Measurements from ENCODE around the gene SERPINI2.

SERPINI2 gene, protein sequence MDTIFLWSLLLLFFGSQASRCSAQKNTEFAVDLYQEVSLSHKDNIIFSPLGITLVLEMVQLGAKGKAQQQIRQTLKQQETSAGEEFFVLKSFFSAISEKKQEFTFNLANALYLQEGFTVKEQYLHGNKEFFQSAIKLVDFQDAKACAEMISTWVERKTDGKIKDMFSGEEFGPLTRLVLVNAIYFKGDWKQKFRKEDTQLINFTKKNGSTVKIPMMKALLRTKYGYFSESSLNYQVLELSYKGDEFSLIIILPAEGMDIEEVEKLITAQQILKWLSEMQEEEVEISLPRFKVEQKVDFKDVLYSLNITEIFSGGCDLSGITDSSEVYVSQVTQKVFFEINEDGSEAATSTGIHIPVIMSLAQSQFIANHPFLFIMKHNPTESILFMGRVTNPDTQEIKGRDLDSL

DNA sequence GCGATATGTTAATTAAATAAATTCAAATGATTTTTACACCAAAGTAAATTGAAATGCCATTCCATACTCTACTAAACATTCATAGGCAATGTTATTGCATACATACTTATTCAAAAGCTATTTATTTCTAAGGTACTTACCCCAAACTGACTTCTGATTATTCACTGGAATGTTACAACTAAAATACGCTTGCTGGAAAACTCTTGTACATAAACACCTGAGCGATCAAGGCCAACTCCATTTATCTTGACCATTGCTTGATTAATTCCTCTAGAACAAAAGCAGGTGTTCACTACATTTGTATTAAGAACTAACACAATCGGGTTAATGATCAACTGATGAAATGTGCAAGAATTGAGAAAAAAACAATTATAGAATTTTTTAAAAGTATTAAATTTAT, at the start of gene SERPINI2:
Gene SERPINI2, minus strand, starts transcription at position 180 of the 400 bp plus-strand sequence. CDS start 2,208 bp downstream, outside the sequence.
- DNase-seq (ENCODE audit: low spot score), result no peak

DNA sequence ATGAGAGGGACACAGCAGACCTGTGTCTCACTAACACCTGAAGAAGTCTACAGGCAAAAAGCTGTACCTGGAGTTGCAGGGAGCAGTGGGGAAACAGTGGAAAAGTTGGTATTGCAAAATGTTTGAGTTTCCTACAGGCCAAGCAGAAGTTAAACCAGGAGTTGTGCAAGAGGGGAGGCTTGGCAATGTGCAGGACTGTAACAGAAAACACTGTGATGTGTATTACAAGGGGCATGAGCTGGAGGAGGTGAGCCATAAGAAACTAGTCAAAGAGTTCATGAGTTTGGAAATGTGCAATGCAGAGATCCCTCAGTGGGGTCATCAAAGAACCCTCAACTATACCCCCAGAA, 47.1 kb upstream of the SERPINI2 start:
- no peak for DNase-seq (ENCODE audit: low spot score)

DNA sequence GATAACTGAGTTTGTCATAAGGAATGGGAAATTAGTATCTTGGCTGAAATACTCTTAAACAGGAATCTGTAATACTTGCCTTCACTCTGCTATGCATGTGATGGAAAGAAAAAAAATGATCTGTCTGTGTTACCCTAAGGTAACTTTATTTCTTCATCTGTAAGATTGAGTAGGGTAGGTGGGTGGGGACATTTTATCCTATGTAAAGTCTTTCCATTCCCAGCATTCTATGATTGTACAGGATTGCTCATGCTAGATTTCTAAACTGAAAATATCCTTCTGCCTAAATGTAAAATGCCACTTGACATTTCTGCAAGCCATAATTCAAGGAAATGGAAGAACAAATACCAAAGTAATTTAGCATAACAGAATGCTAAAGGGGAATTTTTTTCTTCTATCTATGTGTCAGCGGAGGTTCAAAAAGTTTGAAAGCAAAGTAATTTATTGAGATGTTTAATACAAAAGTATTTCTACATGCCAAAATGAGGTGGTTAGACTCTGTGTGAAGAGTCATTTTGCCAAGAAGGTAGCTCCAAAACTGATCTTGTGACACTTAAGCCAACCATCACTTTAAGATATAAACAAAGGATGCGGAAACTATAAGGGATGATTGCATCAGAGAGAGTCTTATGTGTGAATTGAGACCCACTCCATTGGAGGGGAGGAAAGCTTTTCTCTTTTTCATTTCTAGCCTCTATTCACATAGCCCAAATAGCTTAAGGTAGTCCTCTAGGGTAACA, 46.6 kb upstream of the SERPINI2 start:
- DNase-seq (ENCODE audit: low spot score), result no peak

DNA sequence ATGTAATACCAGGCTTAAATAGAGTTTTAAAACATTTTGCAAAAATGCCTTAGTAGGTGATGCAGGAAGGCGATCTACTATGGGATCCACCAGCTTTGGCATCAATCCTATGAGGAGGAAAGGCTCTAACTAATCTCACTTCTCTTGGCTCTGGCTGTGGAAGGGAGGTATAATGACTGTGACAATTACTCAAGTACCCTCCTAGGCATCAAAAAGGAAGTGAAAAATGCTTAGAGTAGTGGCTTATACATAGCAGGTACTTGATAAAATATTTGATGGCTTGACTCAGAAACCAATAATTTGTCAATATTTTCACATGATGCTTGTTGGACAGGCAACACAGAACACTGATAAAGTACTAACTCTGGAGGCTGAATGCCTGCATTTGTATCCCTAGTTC, 34.1 kb upstream of the SERPINI2 start:
- no peak for DNase-seq (ENCODE audit: low spot score)

DNA sequence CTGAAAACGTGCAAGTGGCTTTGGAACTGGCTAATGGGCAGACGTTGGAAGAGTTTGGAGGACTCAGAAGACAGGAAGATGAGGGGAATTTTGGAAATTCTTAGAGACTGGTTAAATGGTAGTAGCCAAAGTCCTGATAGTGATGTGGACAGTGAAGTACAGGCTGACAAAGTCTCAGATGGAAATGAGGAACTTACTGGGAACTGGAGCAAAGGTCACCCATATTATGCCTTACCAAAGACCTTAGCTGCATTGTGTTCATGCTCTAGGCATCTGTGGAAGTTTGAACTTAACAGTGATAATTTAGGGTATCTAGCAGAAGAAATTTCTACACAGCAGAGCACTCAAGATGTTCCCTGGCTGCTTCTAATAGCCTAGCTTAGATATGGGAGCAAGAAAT, 28.6 kb upstream of the SERPINI2 start:
- DNase-seq (ENCODE audit: low spot score), result no peak

DNA sequence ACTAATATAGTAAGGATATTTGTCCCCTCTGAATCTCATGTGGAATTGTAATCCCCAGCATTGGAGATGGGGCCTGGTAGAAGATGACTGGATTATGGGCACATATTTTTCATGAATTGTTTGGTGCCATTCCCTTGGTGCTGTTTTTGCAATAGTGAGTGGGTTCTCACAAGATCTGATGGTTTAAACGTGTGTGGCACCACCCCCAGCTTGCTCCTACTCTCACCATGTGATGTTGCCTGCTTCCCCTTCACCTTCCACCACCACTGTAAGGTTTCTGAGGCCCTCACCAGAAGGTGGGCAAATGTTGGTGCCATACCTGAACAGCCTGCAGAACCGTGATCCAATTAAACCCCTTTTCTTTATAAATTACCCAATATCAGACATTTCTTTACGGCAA, 28.1 kb upstream of the SERPINI2 start:
- no peak for DNase-seq (ENCODE audit: low spot score)

DNA sequence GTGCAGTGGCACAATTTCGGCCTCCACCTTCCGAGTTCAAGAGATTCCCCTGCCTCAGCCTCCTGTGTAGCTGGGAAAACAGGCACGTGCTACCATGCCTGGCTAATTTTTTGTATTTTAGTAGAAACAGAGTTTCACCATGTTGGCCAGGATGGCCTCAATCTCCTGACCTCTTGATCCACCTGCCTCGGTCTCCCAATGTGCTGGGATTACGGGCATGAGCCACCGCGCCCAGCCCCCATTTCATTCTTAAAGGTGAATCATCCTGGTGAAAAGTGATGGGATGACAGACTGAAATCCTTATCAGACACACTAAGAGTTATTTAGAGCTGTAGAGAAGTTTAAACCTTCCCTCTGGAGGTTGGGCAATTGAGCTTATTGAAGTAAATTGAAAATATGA, 24.1 kb upstream of the SERPINI2 start:
- DNase-seq (ENCODE audit: low spot score), result no peak

DNA sequence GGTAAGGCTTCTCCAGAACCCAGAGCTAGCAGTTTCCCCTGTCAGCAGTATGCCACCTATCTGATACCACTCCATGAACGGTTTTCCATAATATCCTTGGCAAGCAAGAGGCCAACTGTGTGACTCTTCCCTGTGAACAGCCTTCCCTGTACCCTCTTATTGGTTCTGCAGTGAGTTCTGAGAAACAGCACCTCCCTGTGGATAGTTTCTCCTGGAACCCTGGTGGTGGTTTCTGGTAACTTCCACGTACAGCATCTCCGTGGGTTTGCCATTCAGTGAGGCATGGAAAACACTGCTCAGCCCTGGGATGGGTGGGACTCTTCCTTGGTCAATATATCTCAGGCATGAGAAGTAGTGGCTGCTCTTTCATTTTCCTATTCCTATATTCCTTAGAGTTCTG, 19.4 kb upstream of the SERPINI2 start:
- DNase-seq (ENCODE audit: low spot score), result no peak

DNA sequence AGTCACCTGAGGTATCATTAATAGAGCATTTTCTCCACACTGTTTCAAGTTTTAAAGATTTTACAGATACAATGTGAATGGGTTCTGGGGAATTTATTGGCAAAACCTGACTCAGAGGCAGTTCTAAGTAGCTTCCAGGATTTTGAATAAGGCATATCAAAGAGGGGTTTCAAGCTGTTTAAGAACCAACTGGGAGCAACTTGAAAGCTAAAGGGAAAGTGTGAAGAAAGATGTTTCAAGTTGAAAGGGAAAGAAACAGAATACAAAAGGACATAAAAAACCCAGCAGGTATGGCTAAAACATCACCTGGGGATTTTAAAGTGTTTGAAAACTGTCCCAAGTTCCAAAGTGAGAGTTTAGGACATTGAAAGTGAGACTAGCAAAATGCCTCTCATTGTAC, 17.8 kb upstream of the SERPINI2 start:
- DNase-seq (ENCODE audit: low spot score), result no peak

DNA sequence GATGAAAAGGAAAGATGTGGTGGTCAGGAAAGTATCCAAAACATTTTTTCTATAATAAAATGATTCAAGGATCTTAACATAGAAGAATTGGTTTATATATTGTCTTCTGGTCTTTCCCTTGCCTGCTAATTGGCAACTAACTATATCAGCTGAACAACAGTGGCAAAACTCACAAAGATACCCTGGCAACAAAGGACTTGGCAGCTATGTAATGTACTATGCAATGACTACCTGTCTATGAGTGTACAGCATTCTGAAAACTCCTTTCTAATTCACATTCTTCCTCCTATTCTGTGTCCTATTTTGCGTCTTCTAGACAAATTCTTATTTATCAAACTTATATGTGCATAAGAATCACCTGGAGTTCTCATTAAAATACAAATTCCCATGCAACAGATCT, 15.7 kb upstream of the SERPINI2 start:
- DNase-seq (ENCODE audit: low spot score), result no peak

DNA sequence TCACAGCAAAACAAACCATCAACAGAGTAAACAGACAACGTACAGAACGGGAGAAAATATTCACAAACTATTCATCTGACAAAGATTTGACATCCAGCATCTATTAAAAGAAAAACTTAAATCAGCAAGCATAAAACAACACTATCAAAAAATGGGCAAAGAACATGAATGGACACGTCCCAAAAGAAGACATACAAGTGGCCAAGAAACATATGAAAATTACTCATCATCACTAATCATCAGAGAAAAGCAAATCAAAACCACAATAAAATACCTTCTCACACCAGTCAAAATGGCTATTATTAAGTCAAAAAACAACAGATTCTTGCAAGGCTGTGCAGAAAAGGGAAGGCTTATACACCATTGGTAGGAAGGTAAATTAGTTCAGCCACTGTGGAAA, 13.7 kb upstream of the SERPINI2 start:
- no peak for DNase-seq (ENCODE audit: low spot score)

DNA sequence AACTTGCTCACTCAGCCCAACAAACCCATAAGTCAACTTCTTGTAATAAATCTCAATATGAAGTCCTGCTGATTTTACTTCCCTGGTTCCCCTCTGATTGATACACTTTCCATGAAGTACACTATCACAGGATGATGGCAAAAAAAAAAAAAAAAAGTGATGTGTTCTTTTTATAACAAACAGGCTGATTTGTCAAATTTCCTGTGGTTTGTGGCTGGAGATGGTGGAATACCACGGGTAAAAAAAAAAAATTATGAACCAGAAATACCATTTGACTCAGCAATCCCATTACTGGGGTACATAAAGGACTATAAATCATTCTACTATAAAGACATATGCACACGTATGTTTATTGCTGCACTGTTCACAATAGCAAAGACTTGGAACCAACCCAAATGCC, 10.7 kb upstream of the SERPINI2 start:
- no peak for DNase-seq (ENCODE audit: low spot score)

DNA sequence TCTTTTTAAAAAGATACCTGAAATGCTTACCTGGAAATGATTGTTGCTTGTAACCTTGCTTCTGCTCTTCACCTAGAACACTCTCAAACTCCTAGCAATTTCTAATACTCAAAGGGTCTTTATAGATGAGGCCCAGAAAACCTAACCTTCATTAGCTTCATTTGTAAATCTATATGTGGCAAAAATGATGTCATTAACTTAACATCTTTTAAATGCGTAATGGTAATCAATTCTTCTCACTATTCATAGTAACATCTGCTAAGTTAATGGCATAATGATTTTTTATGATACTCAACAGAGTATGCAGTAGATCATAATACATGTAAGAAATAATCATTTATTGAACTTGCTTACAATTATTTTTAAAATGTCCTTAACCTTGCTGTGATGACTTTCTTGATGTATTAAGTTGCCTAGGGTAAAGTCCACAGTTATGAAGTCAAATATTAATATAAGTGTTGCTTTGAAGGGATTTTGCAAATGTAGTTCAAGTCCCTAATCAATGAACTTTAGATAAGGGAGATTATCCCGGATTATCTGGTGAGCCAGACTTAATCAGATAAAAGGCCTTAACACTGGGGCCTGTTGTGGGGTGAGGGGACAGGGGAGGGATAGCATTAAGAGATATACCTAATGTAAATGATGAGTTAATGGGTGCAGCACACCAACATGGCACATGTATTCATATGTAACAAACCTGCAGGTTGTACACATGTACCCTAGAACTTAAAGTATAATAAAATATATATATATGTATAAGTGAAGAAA, 10.1 kb upstream of the SERPINI2 start:
- DNase-seq (ENCODE audit: low spot score), result no peak

DNA sequence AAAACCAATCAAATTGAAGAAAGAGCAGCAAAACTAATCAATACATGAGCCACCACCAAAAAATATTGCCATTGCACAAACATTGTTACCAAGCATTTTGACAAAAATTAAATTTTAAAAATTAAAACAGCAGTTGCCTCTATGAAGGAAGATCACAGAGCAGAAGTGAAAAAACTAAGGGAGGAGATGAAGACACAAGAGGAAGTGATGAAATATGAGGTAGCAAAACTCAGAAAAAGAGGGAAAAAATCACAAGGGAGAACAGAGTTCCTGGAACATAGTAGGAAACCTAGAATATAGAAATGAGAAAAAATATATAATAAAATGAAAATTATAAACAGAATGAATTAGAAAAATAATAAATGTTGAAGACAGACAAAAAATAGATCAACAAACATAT, 7.3 kb upstream of the SERPINI2 start:
- DNase-seq (ENCODE audit: low spot score), result no peak

DNA sequence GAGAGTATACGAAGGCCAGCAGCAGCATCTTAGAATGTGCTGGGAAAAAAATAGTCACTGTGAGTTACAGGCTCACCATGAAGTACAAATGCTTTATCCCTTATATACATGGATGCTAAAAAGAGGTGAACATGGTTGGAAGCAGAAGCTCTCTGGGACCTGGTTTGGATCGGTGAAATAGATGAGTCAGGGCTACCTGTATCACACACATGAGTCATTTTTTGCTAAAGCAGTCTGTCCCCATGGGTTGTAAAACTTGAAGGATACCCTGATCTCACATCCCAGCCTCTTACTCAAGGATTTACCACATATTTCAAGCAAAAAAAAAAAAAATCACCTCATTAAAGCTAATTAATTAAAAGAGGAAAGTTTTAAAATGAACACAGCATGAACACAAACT, 6.9 kb upstream of the SERPINI2 start:
- no peak for DNase-seq (ENCODE audit: low spot score)

DNA sequence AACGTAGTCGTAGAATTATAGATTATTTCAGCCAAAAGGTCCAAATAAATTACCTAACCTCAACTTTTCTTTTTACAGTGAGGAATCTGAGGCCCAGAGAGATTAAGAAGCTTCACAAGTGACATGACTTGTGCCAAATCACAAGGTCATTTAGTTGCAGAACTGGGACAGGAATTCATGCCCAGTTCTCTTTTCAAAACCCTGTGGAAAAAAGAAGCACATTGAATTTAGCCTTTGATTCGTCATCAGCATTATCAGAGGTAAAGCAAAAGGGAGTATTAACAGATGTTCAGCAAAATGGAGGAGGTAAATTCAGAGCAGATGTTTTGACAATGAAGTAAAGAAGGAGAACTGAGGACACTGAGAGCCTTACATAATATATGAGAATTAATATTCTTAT, 4.5 kb downstream of the SERPINI2 start:
- DNase-seq (ENCODE audit: low spot score), result no peak

DNA sequence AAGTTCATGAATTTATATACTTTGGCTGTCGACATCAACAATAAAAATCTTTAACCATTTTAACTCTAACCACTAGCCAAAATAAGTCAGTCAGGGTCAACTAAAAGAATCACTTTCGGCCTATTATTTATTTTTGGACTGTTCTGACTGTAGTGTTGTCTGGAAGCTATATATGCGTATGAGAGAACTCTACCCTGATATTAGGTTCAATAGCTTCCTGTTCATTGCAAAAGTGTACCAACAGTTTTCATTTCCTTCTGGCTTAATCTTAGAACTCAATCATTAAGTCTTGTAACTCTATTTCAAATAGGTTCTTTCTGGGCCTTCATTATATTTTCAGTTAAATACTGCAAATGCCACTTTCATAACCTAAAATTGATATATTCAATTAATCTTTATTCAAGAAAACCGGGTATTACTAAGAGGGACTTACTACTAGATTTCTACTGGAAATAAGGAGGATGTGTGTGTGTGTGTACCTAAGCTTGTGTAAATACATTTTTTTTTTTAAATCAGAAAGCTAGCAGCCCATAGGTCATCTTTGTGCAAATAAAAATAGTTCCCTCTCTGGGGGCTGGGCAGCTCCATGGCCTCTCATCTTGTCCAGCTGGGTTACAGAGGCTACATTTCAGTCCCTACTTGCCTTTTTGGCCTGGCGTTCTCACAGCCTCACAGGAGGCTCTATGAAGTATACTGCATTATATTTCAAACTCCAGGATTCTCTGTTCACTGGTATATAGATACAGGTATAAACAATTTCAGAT, 5.8 kb downstream of the SERPINI2 start:
- no peak for DNase-seq (ENCODE audit: low spot score)

DNA sequence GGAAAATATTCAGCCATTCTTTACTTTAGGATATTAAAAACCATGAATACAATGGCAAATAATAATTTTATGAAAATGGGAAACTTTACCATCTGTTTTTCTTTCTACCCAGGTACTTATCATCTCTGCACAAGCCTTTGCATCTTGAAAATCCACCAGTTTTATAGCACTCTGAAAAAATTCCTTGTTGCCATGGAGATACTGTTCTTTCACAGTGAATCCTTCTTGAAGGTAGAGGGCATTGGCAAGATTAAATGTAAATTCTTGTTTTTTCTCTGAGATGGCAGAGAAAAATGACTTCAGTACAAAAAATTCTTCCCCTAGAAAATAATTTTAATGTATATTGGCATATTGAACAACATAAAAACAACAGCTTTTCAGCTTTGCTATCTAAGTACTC, 6.9 kb downstream of the SERPINI2 start:
- DNase-seq (ENCODE audit: low spot score), result no peak

DNA sequence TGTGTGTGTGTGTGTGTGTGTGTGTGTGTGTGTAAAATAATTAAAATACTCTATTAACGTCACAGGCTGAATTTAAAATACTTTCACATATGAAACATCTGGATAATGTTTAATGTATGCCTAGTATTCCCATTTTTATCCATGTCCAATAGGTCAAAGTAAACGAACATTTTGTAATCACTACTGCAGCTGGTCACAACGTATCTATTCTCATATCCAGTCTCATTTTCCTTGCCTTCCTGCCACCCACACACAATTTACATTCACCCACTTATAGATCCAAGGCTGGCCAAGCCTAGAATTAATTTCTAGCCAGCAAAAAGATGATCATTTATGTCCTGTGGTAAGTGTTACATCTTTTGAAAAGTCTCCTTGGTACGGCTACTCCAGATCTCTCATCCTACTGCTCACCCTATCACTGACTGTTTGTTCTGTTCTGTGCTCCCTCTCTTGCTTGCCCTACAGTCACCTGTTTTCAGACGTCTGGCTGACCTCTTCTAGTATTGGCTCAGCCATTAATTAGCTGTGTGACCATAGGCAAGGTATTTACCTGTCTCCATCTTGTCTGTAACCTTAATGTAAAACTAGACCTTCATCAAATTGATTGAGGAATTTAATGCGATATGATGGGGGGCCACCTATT, 17.6 kb downstream of the SERPINI2 start:
- no peak for DNase-seq (ENCODE audit: low spot score)

DNA sequence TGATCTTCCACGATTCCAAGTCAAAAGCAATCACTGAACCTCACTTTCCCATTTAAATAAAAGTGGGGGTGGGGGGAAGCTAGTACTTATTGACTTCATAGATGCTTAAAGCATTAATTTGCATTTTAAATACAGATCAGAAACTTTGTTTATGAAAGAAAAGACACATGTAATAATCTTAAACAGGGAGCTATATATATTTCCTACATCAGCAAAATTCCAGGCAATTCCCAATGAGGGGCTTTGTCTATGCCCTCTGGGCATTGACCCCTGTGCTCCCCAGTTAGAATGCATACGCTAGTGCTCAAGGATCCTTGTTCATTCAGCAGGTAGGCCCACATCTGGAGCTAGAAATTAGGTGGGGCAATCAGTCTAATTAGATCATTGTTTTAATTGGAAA, 20.0 kb downstream of the SERPINI2 start:
- no peak for DNase-seq (ENCODE audit: low spot score)

DNA sequence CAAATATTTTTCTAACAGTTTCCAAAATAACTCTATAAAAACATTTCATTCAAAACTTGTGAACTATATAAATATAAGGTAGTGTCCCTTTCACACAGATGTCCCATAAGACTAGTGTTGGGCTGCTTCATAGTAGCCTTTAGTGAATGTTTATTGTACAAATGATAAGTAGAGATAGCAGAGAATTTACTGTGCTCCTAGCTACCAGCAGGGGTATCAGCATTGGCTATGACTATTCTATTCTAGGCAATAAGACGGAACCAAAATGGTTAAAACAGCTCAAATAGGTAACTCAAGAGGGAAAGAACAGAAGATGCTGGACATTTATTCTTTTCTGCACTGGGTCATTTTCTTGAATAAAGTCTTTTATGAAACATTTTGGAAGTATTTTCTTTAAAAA, 22.6 kb downstream of the SERPINI2 start:
- DNase-seq (ENCODE audit: low spot score), result no peak

DNA sequence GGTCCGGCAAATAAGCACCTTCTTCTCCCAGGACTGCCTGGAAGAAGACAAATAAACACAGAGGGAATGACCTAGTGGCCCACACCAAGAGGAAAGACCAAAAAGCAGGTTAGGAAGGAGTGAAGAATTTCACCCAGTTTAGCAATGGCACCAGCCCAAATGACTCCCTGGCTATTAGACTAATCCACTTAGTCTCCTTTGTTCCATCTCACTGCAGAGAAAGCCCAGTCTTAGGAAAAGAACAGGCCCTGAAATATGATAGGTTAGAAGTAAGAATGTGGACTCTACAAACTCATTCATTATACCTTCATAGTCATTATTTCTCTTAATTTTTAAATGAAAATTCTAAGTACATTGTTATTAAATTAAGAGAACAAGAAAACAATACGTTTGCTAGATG, 23.2 kb downstream of the SERPINI2 start:
- DNase-seq (ENCODE audit: low spot score), result no peak

Data from AG08396 (cell line).